Activated CD4-positive, alpha-beta T cell treated with anti-CD3 and anti-CD28 coated beads for 36 hours (primary cell): Measurements from ENCODE around the gene ASPDH. TPM values are rescaled to one million over a fixed set of nuclear protein-coding genes. Genes with fewer than 3 reads are reported as not detected.

ENCODE experiments used
- ATAC-seq: fragments of 200-7000 bp; cut with Tn5 transposase; one replicate; pipeline ENCODE4 v1.10.0; 2021; ENCODE audit warnings: mild to moderate bottlenecking, moderate library complexity
- CTCF ChIA-PET: fragments of 350-600 bp; sonication (Branson Sonifier 250); formaldehyde crosslinking; loops from one replicate; lab custom pipeline; 2021; ENCODE audit warnings: antibody characterized with exemption; lab: Charles Lee
- POLR2A ChIA-PET: fragments of 350-600 bp; sonication (Branson Sonifier 250); formaldehyde crosslinking; loops from one replicate; lab custom pipeline; 2021; ENCODE audit warnings: antibody characterized with exemption, inconsistent platforms; lab: Charles Lee
- DNase-seq: peaks from one replicate; pipeline ENCODE4 v3.0.0-alpha.2; 2020
- H3K27ac Mint-ChIP-seq: one replicate; pipeline ENCODE4 v1.8.0; 2021; ENCODE audit warnings: mixed read lengths
- H3K27me3 Mint-ChIP-seq: one replicate; pipeline ENCODE4 v1.8.0; 2021; ENCODE audit warnings: mixed read lengths
- H3K36me3 Mint-ChIP-seq: one replicate; pipeline ENCODE4 v1.8.0; 2021; ENCODE audit warnings: low read depth, mixed read lengths
- H3K4me1 Mint-ChIP-seq: one replicate; pipeline ENCODE4 v1.8.0; 2021; ENCODE audit warnings: mixed read lengths
- H3K4me3 Mint-ChIP-seq: one replicate; pipeline ENCODE4 v1.8.0; 2021; ENCODE audit warnings: mild to moderate bottlenecking, moderate library complexity, mixed read lengths
- H3K9me3 Mint-ChIP-seq: one replicate; pipeline ENCODE4 v1.8.0; 2021; ENCODE audit warnings: low read depth, mixed read lengths
- intact Hi-C, 2 experiments: fragments of 100-400 bp; cut with DNase I in 1 of 2; cut with micrococcal nuclease in 1 of 2; formaldehyde crosslinking; loops; one replicate each; pipeline versions ENCODE4 v1.14.2 to v1.15.1; 2022 to 2024; cut with DNase I, micrococcal nuclease
- total RNA-seq, 2 experiments: library from RNA; stranded (reverse); gene quantifications; one replicate each; pipeline ENCODE4 v1.2.3, GENCODE V29; 2021

The ASPDH gene
- total RNA-seq, 2 experiments from 2014 or later, result not detected

DNA sequence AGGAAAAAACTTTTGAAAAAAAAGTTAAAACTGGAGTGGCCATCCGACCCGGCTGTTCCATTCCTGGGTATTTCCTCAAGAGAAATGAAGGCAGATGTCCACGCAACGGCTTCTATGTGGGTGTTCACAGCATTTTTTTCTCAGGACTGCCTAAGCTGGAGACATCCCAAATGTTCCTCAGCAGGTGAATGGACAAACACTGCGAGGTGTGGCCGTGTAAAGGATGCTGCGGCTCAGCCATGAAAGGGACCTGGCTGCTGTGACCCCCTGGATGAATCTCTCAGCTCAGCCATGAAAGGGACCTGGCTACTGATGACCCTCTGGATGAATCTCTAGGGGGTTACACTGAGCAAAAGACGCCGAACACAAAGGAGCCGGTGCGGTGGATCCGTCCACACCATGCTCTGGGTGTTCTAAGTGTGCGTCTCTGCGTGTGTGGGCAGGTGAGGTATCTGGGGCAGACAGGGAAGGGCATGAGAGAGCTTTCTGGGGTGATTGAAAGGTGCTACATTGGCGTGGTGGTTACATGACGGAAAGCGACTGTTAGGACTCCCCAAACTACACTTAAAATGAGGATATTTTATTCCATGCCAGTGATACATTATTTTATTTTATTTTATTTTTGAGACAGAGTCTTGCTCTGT, 7.2 kb upstream of the ASPDH start:
- ATAC-seq, result no peak
- ChIA-PET POLR2A (no interaction called here), CTCF (no interaction called here)

GRCh38 chr19:50519006-50519575, 5.4 kb upstream of the ASPDH start:
- H3K4me1 Mint-ChIP-seq, result peaks cover 2% of the 10 kb centered on the region
- ChIA-PET CTCF (interaction anchor here (0.6 to 1.3 kb wide), 4 partner anchors 15 to 274 kb away, joined by 3 to 4 read pairs (median 3); no protein-coding TSS in a partner anchor), POLR2A (no interaction called here)
- H3K9me3 Mint-ChIP-seq, result no peaks in the 10 kb centered on the region
- no peaks in the 10 kb centered on the region for H3K36me3 Mint-ChIP-seq
- intact Hi-C loops, result loop anchor here in 1 of 2 experiments (10.0 kb wide), 1 partner anchor 1076 kb away; no protein-coding TSS in a partner anchor
- no peak overlapping the region for H3K4me3 Mint-ChIP-seq
- ATAC-seq (no peak), DNase-seq (no peak)
- no peak overlapping the region for H3K27ac Mint-ChIP-seq
- H3K27me3 Mint-ChIP-seq, result peaks cover 8% of the 10 kb centered on the region

More for the DNA sequence above, 7.2 kb upstream of the ASPDH start:
- Mint-ChIP-seq H3K36me3 (no peaks in the 10 kb centered on the region), H3K27ac (no peak overlapping the region), H3K9me3 (no peaks in the 10 kb centered on the region), H3K27me3 (peaks cover 4% of the 10 kb centered on the region), H3K4me1 (no peaks in the 10 kb centered on the region), H3K4me3 (no peak overlapping the region)
- DNase-seq, result no peak
- intact Hi-C loops, result no loop called here

DNA sequence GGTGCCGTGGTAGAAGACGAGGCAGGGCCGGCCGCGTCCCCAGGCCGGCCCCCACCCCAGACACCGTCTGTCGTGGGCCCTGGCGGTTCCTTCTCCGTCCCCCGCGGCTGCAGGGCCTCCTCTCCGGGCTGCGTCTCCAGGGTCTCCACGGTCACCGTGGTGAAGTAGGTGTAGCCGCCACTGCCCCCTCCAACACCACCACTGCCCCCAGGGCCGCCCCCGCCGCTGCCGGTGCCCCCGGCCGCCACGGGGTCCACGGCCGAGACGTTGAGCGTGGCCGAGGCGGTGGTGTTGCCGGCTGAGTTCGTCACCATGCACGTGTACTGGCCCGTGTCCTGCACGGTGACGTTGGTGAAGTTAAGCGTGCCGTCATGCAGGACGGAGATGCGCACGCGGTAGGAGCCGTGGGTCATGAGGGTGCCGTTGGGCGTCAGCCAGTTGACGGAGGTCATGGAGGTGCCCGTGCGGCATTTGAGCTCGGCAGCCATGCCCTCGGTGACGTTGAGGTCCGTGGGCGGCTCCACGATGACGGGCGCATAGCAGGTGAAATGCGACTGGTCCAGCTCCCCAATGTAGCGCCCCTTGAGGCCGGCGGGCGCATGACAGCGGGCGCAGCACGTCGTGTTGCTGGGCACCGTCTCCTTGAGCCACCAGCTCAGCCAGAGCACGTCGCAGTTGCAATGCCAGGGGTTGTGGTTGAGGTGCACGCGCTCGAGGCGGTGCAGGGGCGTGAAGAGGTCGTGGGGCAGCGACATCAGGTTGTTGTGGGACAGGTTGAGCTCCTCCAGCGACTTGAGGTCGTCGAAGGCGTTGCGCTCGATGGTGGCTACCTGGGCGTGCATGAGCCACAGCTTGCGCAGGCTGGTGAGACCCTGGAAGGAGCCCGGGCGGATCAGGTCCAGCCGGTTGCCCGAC, 4.6 kb upstream of the ASPDH start:
- ATAC-seq, result no peak
- no peak overlapping the region for H3K27ac Mint-ChIP-seq
- ChIA-PET POLR2A (no interaction called here), CTCF (interaction anchor here (0.6 to 1.3 kb wide), 4 partner anchors 15 to 274 kb away, joined by 3 to 4 read pairs (median 3); no protein-coding TSS in a partner anchor)
- DNase-seq, result peak; percentile 25
- peaks cover 9% of the 10 kb centered on the region for H3K27me3 Mint-ChIP-seq
- H3K36me3 Mint-ChIP-seq, result no peaks in the 10 kb centered on the region
- peaks cover 2% of the 10 kb centered on the region for H3K4me1 Mint-ChIP-seq
- no peak overlapping the region for H3K4me3 Mint-ChIP-seq
- intact Hi-C loops, result loop anchor here in 1 of 2 experiments (10.0 kb wide), 1 partner anchor 1076 kb away; no protein-coding TSS in a partner anchor
- no peaks in the 10 kb centered on the region for H3K9me3 Mint-ChIP-seq

GRCh38 chr19:50517704-50518075, 4.0 kb upstream of the ASPDH start:
- Mint-ChIP-seq H3K27me3 (peaks cover 9% of the 10 kb centered on the region), H3K9me3 (no peaks in the 10 kb centered on the region), H3K27ac (no peak overlapping the region), H3K4me3 (no peak overlapping the region), H3K4me1 (peaks cover 2% of the 10 kb centered on the region), H3K36me3 (no peaks in the 10 kb centered on the region)
- no peak for DNase-seq
- ChIA-PET CTCF (interaction anchor here (1.3 kb wide), 1 partner anchor 19 kb away, joined by 4 read pairs; no protein-coding TSS in a partner anchor), POLR2A (no interaction called here)
- ATAC-seq, result no peak
- intact Hi-C loops, result loop anchor here in 1 of 2 experiments (10.0 kb wide), 1 partner anchor 1077 kb away; no protein-coding TSS in a partner anchor

DNA sequence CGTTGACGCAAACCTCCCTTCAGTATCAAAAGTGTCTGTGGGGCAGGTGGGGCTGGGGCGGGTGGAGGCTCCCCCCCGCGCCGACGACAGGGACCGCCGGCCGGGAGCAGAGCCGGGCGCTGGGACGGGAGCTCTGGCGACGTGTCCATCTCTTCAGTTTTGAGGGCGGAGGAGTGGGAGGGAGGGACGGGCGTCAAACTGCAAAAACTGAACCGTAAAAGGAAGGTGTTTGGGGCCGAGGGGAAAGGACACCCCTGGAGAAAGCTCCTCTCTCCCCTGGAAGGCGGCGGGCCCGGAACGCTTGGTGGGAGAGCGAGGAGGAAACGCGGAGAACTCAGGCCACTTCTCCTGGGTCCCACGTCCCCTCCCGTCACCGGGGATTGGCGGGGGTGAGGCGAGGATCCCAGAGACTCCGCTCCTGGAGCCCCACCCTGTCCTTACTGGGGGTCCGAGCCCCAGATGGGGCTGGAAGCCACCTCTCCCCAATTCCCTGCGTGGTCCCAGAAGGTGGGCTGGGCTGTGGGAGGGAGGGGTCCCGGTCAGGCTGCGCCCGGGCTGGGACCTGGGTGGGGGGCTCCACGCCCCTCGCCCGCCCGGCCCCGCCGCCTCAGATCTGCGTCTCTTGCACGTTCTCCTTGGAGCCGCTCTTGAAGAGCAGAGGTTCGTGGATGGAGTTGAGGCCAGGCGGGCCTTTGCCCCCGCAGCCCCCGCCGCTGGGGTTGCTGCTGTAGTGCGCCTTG, 3.4 kb upstream of the ASPDH start:
- Mint-ChIP-seq H3K36me3 (no peaks in the 10 kb centered on the region), H3K9me3 (no peaks in the 10 kb centered on the region), H3K4me1 (peaks cover 2% of the 10 kb centered on the region), H3K4me3 (no peak overlapping the region), H3K27me3 (peaks cover 9% of the 10 kb centered on the region), H3K27ac (no peak overlapping the region)
- ATAC-seq (no peak), DNase-seq (no peak)
- CTCF ChIA-PET, result interaction anchor here (0.7 kb wide), 1 partner anchor 33 kb away, joined by 4 read pairs; no protein-coding TSS in a partner anchor
- POLR2A ChIA-PET, result no interaction called here
- intact Hi-C loops, result loop anchor here in 1 of 2 experiments (10.0 kb wide), 1 partner anchor 1078 kb away; no protein-coding TSS in a partner anchor

- Mint-ChIP-seq H3K4me3 (no peak overlapping the region), H3K36me3 (no peaks in the 10 kb centered on the region), H3K4me1 (peaks cover 6% of the 10 kb centered on the region), H3K9me3 (no peaks in the 10 kb centered on the region), H3K27ac (no peak overlapping the region), H3K27me3 (peaks cover 9% of the 10 kb centered on the region)
- intact Hi-C loops, result loop anchor here in 1 of 2 experiments (10.0 kb wide), 1 partner anchor 1078 kb away; no protein-coding TSS in a partner anchor
- ChIA-PET CTCF (interaction anchor here (0.7 kb wide), 1 partner anchor 33 kb away, joined by 4 read pairs; no protein-coding TSS in a partner anchor), POLR2A (no interaction called here)
- ATAC-seq (no peak), DNase-seq (no peak)
Observed at GRCh38 chr19:50516456-50516855, 2.7 kb upstream of the ASPDH start.

GRCh38 chr19:50515168-50515561, 1.5 kb upstream of the ASPDH start:
- POLR2A ChIA-PET, result no interaction called here
- DNase-seq, result no peak
- H3K36me3 Mint-ChIP-seq, result no peaks in the 10 kb centered on the region
- intact Hi-C loops, result loop anchor here in 1 of 2 experiments (10.0 kb wide), 1 partner anchor 1080 kb away; no protein-coding TSS in a partner anchor
- peaks cover 9% of the 10 kb centered on the region for H3K27me3 Mint-ChIP-seq
- CTCF ChIA-PET, result no interaction called here
- peaks cover 14% of the 10 kb centered on the region for H3K4me1 Mint-ChIP-seq
- H3K9me3 Mint-ChIP-seq, result no peaks in the 10 kb centered on the region
- H3K27ac Mint-ChIP-seq, result no peak overlapping the region
- H3K4me3 Mint-ChIP-seq, result no peak overlapping the region
- no peak for ATAC-seq

DNA sequence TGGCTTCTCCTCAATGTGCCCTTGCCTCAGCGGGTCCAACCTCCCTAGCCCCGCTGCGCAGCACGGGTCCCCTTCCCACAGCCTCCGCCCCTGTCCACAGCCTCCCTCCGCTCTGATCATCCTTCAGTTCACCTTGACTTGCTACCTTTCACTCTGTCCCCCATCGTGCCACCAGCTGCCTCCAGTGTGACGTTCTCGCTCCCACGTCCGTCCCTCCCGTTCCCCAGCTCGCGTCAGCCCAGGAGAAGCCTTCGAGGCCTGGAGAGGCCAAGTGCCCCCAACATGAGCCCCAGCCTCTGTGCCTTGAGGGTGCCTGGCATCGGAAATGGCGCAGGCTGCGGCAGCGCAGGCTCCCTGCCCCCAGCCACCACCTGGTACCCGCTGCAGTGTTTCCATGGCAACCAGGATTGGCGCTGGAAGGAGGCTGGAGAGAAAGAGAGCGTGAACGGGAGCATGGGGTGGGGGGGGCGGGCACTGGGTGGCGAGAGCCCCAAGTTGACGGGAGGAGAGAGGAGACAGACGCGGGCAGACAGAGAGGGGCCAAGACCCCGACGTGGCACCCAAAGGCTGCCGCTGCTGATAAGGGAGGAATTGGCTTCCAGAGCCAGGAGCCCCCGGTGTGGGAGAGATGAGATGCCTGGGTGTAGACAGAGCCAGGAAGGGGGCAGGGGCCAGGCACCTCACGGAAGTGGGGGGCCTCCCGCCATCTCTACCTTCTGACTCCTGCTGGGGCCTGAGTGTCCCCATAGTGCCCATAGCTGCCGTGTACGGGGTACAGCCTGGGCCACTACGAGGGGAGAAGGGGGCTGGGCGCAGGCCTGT, 844 bp upstream of the ASPDH start:
- Mint-ChIP-seq H3K9me3 (no peaks in the 10 kb centered on the region), H3K27ac (no peak overlapping the region), H3K27me3 (peaks cover 9% of the 10 kb centered on the region), H3K36me3 (no peaks in the 10 kb centered on the region), H3K4me3 (no peak overlapping the region), H3K4me1 (peaks cover 14% of the 10 kb centered on the region)
- POLR2A ChIA-PET, result no interaction called here
- CTCF ChIA-PET, result no interaction called here
- DNase-seq, result no peak
- intact Hi-C loops, result loop anchor here in 1 of 2 experiments (5.0 to 10.0 kb wide), 2 partner anchors 872 to 1080 kb away; partner anchors contain the start of genes RRAS and SCAF1
- no peak for ATAC-seq

- DNase-seq (no peak), ATAC-seq (no peak)
- peaks cover 14% of the 10 kb centered on the region for H3K4me1 Mint-ChIP-seq
- no peak overlapping the region for H3K4me3 Mint-ChIP-seq
- H3K27ac Mint-ChIP-seq, result no peak overlapping the region
- CTCF ChIA-PET, result no interaction called here
- peaks cover 3% of the 10 kb centered on the region for H3K36me3 Mint-ChIP-seq
- POLR2A ChIA-PET, result no interaction called here
- no peaks in the 10 kb centered on the region for H3K9me3 Mint-ChIP-seq
- intact Hi-C loops, result loop anchor here in 1 of 2 experiments (5.0 to 10.0 kb wide), 2 partner anchors 871 to 1082 kb away; partner anchors contain the start of genes RRAS and SCAF1
- H3K27me3 Mint-ChIP-seq, result peaks cover 5% of the 10 kb centered on the region
Observed at GRCh38 chr19:50512999-50513745, 541 bp downstream of the ASPDH start.
